Hepatocyte (in vitro differentiated cells): ENCODE measurements around the gene CENPP.

Source experiments
- CTCF ChIP-seq: fragments of 200-600 bp; sonication (generic); IDR thresholded peaks from 2 replicates; pipeline ENCODE4 v1.5.1; 2016; ENCODE audit warnings: antibody characterized with exemption, mild to moderate bottlenecking; ENCODE audit not compliant: poor library complexity
- EZH2 ChIP-seq: fragments of 200-600 bp; sonication (generic); IDR thresholded peaks from 2 replicates; pipeline ENCODE4 v1.6.1; 2016; ENCODE audit warnings: antibody characterized with exemption, mild to moderate bottlenecking, borderline replicate concordance
- EZH2phosphoT487 ChIP-seq: fragments of 200-600 bp; sonication (generic); IDR thresholded peaks from one replicate; pipeline ENCODE4 v1.6.1; 2018; ENCODE audit warnings: antibody characterized with exemption, mild to moderate bottlenecking, low read depth, moderate library complexity; ENCODE audit not compliant: unreplicated experiment, severe bottlenecking

GRCh38 chr9:92435263-92435662 lies 109.5 kb downstream of the CENPP start:
- TF ChIP-seq CTCF (no peak), EZH2 (no peak), EZH2phosphoT487 (no peak)
